HG02852 (cell line): Measurements from ENCODE around the gene TFPI.

Source experiments
- ATAC-seq: cut with Tn5 transposase; IDR thresholded peaks from one replicate; pipeline ENCODE4 v1.9.1; 2021; ENCODE audit warnings: mild to moderate bottlenecking, moderate library complexity; ENCODE audit not compliant: unreplicated experiment

Gene TFPI

DNA sequence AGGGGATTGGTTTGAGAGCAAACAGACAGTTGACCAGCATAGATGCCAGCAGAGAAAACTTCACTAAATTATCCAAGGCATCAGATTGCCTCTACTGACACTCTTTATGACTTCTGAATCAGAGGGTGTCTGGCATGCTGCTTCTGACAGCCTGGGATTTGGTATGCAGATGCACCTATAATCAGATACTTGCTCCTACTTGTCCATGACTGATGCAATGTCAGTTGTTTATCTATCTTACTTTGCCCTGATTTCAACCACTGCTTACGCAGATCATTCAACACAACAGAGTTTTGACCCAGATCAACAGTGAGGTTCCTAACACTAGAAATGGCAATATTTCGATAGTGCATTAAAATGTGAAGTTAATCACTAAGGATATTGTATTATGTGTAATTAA, 83.5 kb downstream of the TFPI start:
- no peak for ATAC-seq

DNA sequence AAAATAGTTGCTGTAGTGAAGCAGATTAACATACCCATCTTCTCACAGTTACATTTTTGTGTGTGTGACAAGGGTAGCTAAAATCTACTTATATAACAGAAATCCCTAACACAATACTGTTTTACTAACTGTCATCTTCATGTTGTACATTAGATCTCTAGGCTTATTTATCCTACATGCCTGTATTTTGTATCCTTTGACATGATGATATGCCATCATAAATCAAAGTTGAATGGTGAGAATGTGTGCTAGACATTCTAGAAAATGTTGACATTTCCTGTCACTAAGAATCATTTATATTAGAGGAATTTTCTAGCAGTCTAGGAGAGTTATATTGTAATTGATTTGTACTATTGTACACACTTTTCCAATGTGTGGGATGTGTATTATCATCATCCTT, 84.7 kb downstream of the TFPI start:
- ATAC-seq = no peak

DNA sequence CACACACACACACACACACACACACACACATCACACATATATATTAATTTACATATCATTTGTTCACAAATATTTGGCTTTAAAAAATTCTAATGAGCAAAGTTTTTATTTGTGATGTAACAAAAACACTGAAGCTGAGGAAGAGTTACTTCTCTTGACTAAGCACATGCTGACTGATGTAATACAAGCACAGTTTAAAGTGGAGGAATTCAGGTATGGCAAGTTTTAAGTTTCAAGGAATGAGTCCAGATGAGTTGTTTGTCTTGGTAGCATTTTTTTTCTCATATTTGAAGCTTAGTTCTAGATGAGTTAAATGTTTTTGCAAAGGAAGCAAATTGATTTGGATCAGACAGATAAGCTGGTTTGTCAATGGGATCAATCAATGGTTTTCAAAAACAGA, 86.0 kb downstream of the TFPI start:
- ATAC-seq = no peak

DNA sequence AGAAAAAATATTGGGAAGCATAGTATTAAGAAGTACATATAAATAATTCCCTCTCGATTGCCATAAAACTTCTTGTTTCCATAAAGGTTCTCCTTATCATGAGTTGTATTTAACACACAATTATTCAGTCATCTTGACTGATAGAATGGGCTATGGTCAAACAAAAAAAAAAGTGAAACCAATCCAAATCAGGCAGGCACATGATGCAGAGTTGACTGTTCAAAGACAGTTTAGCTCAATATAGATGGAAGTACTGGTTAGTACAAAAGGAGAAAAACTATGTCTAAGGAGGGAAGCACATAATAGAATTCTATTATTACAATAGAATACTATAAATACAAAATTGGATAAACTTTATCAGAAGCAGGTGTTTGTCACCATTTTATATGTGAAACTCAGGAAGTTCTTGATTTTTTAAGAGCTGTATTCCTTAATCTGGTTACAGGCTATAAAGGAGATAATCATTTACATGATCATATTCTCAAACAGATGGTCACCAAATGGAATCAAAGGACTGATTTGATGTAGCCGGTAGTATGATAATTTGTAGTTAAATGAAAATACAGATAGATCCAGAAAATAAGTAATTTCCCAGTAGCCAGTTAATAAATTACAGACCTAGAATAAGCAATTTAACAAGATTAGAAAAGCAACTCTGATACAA, 88.0 kb downstream of the TFPI start:
- no peak for ATAC-seq

DNA sequence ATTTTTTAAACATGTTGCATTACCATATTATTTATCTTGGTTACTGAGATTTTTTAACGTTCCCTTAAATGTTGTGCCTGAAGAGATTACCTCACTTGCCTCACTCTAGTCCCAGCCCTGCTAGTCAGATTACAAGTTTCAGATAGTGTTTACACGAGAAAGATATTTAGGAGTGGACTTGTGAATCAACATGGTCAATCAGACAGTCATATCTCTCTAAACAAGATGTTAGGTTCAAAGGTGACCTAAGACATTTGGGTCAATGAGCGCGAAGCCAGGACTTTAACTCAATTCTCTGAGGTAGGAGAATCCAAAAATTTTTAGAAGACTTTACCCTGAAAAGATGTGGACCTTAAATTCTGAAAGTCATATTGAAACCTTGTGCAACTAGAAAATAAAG, 91.4 kb downstream of the TFPI start:
- ATAC-seq = no peak

DNA sequence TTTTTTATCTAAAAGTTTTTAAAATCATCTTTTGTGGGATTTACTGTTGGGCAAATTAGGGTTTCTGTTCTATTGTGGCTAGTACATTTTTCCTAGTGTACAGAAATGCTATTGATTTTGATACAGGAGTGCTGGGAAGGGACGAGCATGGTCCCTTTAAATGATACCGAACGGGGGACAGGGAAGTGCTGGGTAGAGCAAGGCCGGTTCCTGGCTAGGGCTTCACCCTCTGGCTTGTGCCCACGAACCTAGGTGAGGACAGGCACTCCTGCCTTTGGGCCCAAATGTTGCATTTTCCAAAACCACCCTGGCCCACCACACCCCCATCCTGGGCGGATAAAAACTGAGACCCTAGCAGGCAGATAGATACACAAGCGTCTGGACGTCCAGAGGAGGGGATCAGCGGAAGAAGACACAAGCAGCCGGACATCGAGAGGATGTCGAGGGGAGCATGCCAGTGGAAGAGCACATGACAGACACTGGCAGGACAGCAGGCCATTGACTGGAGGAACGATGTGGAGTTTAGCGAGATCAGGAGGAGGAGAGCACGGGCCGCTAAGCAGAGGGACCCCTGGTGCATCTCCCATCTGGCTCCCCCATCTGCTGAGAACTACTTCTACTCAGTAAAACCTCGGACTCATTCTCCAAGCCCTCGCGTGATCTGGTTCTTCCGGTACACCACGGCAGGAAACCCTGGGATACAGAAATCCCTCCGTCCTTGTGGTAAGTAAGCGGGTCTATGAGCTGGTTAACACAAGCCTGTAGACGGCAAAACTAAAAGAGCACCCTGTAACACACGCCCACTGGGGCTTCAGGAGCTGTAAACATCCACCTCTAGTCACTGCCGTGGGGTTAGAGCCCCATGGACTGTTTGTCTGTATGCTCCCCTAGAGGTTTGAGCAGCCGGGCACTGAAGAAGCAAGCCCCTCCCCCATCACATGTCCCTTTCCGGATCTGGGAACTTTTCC, 92.7 kb downstream of the TFPI start:
- no peak for ATAC-seq

DNA sequence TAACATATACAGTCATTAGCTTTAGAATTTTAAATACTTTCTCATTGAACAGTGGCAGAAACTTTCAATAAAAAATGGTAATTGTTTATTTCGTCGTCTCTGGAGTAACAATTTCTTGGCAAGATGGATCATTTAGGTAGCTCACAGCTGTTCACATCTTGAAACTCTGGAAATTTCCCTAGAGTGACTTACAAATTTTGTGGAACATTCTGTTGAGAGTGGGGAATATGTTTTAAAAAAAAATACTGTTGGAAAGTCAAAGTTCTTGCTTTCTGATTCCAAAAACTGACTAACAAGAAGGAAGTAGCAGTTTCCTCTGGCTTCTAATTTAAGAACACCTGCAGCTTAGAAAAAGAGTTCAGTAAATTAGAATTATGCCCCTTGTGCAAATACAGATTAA, 95.0 kb downstream of the TFPI start:
- ATAC-seq = no peak

DNA sequence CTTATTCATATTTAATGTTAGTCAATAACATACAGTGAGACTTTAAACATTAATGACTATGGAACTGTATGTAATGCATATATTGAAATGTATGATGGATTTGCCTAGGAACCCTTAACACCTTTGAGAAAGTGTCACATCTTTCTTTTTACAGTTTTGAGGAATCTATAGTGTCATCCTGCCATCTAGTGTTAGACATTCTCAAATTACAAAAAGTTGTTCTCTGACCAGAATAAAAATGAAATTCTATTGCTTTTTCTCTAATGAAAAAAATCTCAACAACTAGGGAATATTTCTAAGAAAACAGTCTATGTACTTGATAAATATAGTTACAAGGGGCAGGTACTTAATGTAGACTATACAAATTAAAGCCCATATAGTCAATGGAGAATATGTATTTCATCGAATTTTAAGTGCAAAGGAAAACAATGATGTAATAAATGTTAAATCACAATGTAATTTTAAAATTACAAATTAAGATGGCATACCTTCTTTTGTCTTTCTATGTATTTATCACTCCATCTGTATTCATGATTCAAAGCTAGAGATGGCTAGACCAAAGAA, 101.1 kb downstream of the TFPI start:
- ATAC-seq = no peak

DNA sequence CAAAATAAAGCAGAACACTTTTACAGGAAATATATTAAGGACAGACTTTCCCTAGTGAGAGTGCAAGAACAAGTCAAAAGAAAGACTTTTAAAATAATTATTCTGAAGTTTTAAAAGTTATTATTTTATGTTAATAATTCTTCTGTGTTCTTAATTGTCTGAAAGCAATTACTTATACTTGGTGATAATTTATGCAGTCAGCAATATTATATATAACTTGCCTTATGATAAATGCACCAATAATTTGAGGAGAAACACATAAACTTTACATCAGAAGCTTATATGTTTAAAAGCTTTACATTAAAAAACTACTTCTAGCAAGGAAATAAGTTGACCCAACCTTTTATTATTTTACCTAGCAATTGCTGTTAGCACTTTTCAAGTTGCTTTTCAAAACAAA, 102.7 kb downstream of the TFPI start:
- no peak for ATAC-seq

DNA sequence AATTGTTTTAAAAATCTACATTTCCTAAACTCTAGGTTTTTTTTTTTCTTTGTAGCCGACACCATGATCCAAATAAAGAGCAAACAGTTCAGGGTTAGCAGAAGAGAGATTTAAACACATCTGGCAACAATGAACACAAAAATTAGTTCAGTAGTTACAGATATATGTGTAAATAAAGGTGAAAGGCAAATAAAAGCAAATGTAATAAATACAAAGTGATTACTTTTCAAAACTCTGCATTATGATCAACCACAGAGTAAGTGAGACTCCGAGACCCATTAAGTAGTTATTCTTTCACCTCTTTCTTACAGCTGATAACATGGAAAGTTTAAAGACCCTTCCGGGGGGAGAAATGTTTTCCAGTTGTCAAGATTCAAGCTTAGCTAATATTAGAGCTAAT, 106.9 kb downstream of the TFPI start:
- no peak for ATAC-seq

DNA sequence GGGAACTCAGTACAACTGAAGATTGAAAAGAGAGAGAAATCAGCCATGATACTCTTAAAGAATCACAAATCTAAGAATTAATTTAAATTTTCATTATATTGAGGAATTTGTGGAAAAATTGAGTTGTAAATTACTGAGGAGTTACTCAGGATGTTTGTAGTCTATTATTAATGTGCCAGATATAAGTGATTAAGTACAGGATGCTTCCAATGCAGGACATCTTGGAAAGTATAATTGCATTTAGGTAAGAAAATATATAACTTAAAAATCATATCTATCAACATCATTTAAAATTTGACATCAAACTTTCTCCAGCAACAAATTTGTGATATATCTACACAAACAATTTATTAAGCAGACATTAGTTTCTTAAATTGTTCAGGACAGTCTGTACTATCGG, 107.5 kb downstream of the TFPI start:
- ATAC-seq = no peak

DNA sequence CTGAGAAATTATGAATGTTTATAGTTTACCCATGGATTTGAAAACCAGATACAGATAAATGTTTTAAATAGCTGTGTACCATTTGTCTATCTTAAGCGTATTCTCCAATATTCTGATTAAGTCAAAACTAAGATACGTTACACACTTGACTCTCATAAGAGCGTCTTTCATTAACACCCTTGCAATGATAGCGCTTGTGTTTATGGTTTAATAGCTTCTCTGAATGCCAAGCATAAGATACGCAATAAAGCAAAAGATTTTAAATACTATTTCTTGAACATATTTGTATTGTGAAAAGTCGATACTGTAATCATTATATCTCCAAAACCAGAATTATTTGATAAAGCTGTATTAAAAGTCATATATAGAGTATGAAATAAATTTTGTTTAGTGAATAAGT, 109.2 kb downstream of the TFPI start:
- no peak for ATAC-seq

DNA sequence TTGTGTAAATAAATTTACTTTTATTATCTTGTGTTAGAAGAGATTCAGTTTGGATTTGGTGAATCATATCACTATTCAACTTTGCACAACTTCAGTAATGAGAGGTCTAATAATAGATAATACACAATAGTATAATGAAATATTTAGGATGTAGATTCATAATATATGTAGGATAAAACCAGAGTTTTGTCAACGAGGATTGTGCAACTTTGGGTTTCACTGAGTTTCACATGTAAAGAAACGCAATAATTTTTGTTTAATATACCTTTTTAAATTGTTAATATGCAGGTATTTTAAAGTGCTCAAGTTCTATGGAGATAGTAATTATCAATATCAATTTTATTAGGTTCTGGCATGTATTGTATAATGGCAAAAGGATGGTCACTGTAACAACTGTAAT, 111.5 kb downstream of the TFPI start:
- no peak for ATAC-seq

DNA sequence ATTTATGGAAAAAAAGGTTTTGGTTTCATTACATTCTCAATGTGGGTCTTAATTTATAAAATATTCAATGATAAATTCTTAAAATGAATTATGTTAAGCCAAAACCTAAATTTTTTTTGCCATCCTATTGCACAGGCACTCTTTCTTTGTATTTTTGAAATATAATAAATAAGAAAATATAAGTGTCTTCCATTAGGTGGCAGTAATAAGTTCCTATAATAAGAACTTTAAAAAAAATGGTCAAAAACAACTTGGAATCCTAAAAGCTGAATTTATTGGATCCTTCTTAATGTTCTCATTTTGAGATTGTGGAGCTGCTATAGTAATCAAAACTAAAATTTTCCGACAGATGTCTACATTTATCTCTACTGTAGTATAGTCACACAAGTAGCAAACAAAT, 111.9 kb downstream of the TFPI start:
- ATAC-seq = no peak

DNA sequence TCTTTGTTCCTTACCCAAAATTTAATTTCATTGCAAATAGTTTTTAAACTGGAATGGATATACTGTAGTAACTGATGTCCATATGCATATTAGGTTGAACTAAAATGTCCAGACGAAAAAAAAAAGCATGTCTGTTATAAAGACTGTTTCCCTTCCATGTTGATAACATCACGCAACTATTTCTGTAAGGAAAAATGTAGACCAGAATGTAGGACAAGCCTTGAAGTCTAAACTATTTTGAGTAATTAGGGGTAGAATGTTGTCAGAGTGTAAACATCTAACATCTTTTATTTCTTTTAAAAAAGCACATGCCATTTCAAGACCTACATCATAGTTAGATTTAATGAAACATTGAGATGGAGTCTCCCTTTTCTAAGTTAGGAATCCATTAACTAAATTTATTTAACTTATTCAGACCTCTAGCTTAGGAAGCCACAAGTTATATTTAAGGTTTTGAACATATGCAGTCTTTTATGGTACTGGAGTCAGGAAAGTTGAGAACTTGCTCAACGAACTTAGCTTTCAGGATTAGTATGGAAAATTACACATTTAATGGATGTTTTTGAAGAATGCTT, 114.0 kb downstream of the TFPI start:
- no peak for ATAC-seq

DNA sequence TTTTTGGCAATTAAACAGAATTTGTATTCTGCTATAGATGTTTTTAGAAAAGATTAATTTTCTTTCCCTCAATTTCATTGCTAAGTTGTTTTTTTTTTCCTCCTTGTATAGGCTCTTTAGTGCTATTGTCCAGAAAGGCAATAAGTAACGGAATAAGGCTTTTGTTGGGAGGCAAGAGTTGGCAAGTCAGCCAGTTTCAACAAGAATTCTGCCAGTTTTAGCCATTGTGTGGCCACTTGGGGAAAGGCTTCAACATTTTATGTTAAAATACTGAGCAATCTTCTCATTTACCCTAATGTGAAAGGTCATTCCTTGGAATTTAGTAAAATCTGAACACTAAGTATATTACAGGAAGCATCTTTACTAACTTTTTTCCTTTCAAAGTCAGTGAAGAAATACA, 115.8 kb downstream of the TFPI start:
- ATAC-seq = no peak

DNA sequence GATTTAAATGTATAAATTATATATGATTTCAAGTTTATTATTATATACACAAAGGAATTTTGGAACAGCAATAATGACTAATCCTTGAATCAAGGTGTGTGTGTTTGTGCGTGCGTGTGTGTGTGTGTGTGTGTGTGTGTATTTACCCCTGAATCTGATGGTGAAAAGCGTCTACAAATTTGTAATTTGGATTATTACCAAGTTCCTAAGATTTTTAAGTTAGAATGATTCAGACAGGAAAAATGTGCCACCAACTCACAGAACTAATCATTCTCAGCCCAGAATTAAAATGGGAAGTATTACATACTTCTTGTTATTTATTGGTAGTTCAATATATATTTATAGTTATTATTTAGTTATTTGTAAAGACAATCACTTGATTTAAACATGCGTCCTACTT, 118.5 kb downstream of the TFPI start:
- no peak for ATAC-seq

DNA sequence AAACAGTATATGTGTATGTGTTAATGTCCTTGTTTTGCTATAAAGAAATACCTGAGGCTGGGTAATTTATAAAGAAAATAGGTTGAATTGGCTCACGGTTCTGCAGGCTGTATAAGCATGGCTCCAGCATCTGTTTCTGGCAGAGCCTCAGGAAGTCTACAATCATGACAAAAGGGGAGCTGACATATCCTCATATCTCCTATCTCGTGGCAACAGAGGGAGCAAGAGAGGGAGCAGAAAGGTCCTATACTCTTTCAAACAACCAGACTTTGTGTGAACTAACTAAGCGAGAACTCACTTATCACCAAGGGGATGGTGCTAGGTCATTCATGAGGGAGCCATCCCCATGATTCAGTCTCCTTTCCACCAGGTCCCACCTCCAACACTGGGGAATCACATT, 119.2 kb downstream of the TFPI start:
- ATAC-seq = no peak

DNA sequence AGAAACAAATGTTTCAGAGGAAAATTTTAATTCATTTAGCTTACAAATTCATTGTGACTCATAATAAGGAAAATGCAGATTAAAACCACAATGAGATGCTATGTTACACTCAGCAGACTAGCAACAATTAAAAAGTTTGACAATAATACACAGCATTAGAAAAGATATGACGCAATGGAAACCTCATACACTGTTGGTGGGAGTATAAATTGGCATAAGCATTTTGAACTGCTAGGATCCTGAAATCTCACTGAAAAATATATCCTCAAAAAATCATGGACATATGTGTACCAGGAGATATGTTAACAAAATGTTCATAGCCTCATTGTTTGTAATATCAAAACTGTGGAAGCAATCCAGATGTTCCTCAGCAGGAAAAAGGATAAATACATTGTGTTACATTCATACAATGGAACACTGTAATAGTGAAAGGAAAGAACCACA, 119.9 kb downstream of the TFPI start:
- no peak for ATAC-seq

DNA sequence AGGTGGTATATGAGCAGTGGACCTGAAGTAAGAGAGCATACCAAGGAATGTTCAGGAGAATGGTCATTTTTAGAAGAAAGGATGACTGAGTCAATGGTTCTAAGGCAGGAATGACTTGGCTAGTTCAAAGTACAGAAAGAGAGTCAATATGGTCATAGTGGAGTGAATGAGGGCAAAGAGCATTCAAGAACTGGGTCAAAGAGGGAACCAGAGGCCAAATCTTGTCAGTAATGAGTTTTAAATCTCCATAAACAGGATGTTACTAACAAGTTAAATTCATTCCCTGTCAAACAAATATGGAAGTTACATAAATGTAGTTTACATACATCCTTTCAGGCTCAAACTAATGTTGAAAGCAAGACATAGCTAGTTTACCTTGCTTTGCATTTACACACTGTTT, 122.3 kb downstream of the TFPI start:
- ATAC-seq = no peak

DNA sequence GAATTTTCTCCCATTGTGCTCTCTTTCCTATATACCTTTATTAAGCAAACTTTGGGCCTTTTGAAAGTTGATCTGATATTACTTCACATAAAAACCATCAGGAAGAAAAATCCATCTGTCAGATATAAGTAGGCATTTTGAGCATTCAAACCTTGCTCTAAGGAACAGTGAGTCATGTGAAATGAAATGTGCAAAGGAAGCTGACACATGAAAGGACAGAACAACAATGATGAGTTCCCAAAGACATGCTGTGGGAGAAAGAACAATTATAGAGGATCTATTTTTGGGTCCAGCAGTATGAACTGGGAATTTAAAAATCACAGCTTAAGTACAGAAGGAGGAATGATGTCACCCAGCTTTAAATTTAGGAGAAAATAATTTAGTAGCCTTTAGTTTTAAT, 124.2 kb downstream of the TFPI start:
- ATAC-seq = no peak

DNA sequence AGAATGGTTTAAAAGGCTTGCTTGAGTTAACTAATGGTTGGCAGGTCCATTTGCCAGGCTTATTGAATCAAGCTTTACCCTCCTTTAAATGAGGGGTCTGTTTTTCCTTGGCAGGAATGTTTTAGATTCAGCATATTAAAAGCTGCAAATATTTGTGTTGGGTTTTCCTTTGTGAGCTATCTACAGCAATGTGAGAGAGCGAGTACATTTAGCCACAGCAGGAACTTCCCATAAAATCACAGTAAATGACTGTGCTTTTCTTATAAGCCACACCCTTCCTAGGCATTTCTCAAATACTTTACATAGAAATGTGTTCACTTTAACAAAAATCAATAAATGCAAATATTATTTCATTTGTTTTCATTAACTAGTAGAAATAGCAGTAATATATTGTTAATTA, 130.1 kb downstream of the TFPI start:
- no peak for ATAC-seq
